Middle frontal gyrus (tissue), 1 donor: ENCODE data around the gene ABTB2.

Experiments
- DNase-seq: peaks from one replicate; pipeline ENCODE4 v3.0.0-alpha.2; 2015; ENCODE audit warnings: low spot score; ENCODE audit errors: extremely low spot score

ABTB2 gene

DNA sequence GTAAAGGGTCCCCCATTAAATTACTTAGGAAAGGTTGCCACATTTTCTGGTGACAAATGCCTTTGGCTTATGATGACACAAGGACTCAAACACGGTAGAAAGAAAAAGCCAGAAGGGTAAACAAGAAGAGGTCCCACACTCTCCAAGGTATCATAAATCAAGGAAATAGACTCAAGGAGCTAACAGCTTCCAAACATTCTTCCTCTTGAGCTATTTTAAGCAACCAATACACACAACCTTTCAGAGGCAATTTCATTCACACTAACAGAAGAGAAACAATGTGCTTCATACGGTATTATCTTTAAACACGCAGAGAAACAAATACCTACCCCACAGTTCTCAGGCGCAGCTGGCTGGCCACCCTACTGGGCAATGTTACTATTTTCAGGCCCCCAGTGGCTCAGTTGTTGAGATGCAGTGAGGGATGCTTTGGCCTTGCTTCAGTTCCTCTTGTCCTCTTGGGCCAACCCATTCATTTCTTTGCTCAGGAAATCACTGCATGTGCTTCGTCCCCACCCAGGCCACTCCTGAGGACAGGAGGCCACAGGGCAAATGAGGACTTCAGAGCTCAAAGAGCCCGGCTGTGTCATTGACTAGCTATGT is 15.8 kb downstream of the ABTB2 start:
- no peak for DNase-seq

DNA sequence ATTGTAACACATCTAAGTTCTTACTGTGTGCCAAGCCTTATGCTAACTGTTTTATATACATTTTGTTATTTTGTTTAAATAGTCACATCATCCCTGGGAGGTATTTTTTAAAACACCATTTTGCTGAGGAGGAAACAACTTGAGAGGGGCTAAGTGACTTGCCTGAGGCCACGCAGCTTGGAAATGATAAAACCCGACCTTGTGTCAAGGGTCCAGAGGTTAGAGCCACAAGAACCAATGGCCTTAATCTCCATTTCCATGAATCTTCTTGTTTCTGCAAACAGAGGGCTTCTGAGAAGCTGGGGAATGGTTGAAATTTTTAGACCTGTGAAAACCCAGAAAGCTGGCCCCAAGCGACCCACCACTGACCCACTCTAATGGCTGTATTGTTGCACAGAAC is 16.7 kb downstream of the ABTB2 start:
- DNase-seq = no peak

DNA sequence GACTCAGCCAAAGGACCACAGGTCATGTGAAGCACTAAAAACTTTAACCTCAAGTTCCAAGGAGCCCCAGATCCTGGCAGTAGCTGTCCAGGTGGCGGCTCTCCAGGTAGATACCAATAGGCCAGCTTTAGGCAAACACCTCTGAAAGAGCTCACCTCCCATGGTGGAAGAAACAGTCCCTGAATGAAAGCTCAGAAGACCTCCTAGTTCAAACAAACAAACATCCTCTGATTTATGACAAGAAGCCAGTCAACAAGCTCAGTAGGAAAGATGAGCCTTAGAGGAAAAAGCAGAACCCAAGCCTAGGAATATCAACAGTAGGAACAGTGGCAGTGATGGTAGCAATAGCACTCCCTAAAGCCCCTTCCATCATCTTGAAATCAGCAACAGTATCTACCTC is 17.2 kb downstream of the ABTB2 start:
- DNase-seq = no peak

DNA sequence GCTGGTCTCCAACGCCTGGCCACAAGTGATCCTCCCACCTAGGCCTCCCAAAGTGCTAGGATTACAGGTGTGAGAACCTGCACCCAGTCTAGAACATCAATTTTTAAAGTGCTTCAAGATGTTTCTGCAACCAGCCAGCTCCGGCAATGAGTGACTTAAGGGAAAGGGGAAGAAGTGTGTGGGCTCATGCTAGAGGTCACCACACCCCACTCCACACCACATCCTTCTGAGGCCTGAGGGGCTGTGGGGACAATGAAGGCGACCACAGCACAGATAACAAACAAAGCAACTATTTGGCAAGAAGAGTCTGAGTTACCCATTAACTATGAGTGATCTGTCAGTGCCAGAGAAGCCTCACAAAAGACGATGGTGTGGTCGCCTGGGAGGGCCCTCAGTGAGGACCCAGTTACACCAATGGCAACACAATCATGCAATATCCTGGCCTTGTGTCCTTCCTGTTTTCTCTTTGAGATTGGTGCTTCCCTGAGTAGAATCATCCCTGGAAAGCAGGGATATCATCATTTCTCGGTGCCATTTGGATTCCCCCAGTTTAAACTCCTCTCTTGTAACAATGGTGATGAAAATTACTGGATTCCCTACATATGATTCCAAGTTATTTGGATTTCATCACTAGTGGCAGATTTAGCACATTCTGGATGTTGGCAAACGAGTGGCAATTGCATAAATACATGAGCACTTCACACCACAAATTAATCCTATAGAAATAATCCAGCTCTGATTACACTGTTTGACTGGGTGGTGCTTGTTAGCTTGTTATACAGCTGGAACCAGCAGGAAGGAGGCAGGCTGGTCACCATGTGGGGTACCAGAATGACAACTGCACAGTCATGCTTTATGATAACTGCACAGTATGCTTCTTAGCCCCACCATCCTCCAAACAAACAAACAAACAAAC is 18.4 kb downstream of the ABTB2 start:
- no peak for DNase-seq

DNA sequence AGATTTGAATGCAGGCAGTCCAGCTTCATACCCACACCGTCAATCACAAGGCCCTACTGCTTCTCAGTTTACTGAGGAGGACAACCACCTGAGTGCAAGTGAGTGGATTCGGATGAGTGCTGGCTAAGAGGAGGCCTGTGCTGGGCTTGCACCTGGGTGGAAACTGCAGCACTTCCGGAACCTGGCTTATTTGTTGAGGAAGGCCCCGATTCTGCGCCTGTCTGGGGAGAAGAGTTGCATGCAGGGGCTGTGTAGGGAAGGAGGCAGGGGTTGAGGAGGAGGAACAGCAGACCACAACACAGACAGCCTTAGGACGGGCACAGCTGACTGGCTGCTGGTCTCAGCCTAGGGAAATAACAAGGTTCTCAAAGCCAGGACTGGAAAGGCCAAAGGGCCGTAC is 20.8 kb downstream of the ABTB2 start:
- DNase-seq = no peak

DNA sequence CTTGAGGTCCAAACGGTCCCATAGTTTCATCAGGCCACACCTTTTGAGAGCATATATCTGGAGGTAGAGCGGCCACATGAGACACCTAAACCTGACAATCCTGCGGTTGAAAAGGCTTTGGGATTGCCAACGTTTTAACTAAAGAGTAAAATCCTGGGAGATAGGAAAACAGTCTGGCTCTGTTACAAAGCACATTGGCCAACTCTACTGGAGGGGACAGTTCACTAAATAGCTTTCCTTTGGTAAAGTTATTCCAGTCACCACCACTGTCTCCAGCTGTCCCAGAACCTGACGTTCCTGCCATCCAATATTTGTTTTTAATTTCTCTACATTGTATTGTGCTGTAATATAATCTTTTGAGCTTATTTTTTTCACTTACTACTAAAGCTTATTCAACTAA is 22.0 kb downstream of the ABTB2 start:
- DNase-seq = no peak

DNA sequence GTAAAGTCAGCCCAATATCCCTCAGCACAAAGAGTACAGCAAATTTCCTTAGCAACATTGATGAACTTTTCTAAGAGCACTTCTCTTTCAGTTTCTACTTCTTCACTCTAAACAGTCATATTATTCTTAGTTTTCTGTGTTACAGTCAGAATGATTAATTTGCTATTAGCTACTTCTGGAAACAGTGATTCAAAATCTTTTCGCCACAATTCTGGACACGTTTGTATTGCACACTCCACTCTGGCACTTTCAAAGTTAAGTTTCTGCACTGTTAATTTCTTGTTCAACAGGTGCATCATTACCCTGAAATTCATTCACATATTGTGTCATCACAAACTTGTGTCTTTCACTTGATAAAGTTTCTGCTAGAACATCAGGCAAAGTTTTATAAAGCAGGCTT is 22.5 kb downstream of the ABTB2 start:
- no peak for DNase-seq

DNA sequence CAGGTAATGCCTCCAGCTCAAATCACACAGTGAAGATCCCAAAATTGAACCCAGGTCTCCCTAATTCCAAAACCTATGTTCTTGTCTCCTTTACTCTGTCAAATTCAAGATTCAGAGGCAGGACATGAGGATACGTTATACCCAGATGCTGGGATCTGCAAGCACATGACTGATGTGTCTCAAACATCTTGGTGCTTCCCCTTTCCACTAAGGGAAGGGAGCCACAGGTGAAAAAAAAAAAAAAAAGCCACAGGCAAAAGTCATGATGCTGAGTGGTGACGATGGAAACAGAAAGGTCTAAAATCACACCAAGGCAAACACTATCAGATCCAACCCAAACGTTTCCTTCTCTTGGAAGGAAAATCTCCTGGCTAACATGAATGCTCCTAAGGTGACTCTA is 24.0 kb downstream of the ABTB2 start:
- no peak for DNase-seq

DNA sequence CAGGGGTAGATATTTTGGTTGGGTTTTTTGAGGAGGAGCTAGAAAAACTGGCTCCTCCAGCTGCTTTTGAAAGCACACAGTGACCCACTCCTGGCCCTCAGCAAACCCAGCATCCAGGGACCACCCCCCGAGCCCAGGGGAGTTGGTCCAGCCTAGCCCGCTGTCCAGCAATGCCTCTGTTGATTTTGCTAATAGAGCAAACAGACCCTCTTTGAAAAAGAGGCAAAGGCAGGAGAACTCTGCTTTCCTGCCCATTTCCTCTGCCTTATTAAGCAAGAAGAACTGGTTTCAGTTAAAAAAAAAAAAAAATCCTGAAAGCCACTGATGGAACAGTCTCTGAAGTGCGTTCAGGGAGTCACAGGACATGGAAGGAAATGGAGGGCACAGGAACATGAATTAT is 25.3 kb downstream of the ABTB2 start:
- DNase-seq = no peak

DNA sequence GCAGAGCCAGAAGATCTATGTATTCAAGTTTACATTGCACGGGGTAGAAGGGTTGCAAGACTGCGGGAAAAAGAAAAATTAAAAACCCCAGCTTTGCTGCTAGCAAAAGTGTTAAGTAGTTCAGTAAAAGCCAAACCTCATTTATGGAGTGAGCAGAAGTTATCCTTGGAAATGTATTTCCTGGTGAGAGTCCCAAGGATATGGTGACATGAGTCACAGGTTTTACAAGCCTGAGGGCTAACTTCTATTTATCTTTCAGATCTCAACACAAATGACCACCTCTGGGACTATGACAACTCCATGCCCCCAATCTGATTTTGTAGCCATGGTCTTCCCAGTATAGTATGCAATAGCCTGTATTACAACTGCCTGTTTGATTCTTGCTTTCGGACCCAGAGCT is 26.1 kb downstream of the ABTB2 start:
- no peak for DNase-seq

DNA sequence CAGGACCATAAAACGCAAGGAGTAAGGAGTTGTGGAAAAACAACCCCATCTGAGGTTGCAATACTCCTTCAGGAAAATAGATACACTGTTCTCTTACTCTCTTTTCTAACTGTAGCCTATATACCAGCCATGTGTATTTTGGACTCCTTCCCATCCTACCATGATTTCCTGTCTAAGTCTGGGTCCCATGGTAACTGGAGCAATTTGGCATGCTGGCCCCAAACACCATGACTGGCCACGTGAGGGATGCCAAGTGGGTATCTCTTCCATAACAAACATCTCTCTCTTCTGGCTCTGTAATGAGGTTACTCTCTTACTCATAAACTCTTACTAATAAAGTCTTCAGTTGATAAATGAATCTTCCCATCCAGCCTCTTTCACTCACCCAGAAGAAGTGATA is 26.5 kb downstream of the ABTB2 start:
- no peak for DNase-seq

DNA sequence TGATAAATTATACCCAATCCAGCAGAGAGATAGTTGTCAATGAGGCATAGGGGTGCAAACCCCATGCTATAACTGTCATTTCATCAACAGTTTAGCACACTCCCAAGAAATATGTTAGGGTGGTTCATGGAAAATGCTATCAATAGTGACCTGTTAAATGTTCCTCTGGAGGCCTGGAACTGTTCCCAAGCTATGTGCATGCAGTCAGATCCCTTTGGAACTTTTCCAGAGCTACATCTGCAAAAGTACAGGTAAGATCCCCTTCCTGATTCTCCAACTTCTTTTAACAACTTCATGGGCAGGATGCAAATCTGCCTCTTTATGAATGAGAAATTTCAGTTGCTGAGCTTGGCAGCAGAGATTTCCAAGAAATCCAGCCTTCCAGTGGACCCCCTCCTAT is 27.2 kb downstream of the ABTB2 start:
- DNase-seq = no peak

DNA sequence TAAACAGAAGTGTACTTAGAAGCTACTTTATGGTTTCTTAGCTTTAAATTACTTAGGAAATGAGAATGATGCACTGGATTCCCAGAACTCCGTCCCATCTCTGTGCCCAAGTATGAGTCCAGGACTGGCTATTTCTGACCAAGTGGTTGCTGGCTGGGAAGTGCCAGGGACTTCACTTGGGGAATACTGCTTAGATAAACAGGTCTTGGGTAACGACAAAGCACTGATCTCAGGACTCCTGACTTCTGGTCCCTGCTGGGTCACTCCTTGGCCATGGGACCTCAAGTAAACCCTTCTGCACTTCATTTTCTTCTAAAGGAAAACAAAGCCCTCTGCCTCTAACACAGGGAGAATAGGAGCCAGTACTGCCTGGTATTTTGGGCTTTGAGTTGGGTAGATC is 27.9 kb downstream of the ABTB2 start:
- DNase-seq = no peak

DNA sequence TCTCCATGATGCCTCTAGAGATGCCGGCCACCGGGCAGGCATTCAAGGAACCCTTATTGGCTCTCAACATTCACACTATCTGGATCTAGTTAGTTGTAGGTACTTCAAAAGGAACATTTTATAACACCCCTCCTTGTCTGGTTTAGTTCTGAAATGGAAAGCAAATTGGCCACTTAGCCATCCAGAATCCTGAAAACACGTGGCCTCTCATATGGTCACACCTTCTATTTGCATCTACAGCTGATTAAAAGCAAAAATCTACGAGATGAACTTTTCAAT is 29.2 kb downstream of the ABTB2 start:
- no peak for DNase-seq

DNA sequence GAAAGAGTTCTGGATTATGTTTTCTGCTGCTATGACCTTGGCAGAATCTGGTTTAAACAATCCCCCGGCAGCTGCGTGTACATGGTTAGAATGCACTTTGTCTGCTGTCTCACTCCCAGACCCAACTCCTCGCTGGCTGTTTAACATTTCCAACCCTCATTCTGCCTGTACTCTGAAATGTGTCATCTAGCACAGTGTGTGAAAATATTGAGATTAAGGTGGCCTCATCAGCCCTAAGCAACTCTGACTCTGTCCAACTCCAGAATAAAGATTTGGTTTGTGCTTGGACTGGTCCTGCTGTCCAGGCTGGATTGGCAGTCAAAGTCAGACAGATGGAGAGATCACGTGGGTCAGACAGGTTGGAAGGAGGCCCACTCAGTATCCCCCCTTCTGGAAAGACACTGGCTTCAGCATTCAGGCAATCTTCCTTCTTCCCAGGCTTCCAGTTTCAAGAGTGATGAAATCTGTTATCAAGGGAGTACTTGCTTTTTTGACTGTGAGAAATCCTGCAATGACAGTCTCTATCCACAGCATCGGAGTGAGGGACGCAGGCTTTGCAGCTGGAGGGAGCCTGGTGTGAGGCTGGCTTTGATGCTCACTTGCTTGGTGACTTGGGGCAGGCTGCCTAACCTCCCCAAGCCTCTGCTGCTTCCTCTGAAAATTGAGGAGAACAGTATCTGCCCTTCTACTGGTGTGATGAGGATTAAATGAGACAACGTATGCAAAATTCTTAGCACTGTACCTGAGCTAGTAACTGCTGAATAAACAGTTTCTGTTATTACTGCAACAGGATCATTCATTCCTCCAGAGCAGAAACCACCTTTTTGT is 29.8 kb downstream of the ABTB2 start:
- DNase-seq = no peak

DNA sequence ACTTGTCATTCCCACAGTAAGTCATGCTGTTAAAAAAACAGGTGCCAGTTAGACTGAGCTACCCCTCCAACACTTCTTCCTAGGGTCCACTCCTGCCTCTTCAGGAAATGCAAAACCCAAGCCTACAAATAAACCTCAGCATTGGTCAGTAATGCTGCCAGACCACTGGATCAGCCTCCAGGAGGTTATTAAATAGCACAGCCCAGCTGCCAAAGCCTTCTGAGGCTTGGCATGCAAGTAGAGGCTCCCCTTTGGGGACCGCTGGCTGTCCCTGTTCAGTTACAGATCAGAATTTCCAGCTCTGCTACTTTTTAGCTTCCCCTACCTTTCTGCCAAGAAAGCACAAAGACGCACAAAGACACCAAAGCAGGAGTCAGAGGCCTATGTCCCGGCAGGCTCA is 33.3 kb downstream of the ABTB2 start:
- DNase-seq = no peak

DNA sequence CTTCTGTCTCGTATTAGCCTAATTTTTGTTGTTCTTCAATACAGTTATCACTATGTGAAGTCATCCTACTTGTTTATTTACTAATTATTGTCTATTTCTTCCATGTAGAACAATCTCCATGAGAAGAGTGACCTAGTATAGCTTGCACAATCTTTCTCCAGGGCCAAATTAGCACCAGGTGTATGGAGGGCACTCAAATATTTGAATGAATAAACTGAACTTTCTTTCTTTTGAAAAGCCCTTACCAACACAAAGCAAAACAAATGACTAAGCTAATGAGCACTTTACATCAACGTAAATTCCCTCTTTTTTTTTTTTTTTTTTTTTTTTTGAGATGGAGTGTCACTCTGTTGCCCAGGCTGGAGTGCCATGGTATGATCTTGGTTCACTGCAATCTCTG is 34.2 kb downstream of the ABTB2 start:
- DNase-seq = no peak

DNA sequence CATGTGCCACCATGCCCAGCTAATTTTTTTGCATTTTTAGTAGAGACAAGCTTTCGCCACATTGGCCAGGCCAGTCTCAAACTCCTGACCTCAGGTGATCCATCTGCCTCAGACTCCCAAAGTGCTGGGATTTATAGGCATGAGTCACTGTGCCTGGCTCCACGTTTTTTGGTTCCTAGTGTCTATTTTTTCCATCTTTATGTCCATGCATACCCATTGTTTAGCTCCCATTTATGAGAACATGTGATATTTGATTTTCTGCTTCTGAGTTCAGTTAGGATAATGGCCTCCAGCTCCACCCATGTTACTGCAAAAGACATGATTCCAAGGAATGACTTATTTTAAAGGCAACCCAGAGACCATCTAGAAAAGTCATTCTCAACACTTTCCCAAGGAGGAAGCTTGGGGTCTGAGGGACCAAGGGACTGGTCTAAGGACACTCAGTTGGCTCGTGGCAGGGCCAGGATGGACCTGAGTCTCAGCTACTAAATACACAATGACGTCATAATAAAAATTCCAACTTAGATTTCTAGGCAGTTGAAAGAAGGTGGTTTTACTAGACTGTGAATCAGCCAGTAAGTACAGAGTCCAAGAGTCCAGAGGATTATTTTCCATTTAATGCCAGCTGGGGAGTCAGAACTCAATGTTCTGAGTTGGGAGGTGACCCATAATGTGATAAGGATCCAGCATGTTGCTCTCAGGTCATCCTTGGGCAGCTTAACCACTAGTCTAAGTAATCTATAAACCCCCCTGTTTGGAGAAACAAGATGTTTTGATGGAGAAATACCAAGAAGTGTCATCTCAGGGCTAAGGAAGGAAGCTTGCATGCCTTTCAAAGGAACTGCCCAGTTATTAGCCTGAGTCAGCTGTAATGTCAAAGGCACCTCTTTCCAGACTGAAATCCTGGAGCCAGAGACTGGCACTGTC is 39.4 kb downstream of the ABTB2 start:
- no peak for DNase-seq

DNA sequence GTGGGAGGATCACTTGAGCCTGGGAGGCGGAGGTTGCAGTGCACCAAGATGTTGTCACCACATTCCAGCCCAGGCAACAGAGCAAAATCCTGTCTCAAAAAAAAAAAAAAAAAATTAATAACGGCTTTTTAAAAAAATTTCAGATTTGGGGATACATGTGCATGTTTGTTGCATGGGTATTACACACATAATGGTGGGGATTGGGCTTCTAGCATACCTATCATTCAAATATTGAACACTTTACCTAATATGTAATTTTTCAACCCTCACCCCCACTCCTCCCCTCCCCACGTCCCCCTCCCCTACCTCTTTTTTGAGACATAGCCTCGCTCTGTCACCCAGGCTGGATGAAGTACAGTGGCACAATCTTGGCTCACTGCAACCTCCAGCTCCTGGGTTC is 40.1 kb downstream of the ABTB2 start:
- no peak for DNase-seq

DNA sequence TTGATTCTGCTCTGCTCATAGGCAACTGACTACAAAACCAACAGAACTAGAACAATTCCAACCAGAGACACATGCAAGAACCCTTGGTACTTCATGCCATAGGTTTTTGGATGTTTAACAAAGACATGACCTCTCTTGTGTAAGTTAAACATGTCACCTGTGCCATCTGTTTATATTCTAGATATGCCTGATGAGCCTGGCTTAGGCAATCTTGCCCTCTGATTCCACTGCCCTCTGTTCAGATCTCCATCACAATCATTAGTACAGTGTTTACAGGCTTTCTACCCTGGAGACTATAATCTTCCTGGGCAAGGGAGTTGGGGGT is 40.8 kb downstream of the ABTB2 start:
- DNase-seq = no peak

DNA sequence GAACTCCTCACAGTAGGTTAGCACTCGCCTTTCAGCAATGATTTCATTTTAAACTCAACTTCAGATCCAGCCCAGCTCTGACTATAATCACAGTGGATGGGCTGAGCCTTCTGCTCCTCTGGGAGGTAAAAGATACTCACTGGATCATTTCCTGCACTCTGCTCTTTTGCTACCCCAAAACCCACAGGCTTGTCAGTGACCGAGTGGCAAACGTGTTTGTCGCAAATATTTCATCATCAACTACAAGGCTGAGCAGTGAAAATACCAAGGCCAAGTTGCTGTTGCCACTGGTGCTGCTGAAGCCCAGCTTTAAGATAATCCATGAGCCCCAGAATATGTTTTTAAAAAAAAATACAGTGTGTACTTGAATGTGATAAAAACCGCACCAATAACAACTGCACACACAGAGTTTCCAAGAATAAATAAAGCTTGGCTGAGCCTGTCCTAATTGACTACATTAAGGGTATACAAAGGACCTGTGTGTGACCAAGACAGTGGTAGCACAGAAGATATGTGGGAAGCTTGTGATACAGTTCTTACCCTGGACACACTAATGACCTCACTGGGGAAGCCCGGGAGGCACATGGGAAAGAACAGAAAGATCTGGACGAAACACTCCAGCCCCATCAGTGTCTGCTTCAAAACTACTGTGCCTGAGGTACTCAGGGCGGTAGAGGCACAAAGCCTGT is 41.3 kb downstream of the ABTB2 start:
- DNase-seq = no peak
